ENCODE measurements around the gene KCND2. TPM values are rescaled to one million over a fixed set of nuclear protein-coding genes. Genes with fewer than 3 reads are reported as not detected.
"Not testable (repeated sequence)": the region's sequence is repeated elsewhere in the genome, so short reads cannot be mapped to it uniquely, and the experiment has no call there.

KCND2 gene
- total RNA-seq, 1 donor from 2014 or later, result 0.12 TPM

DNA sequence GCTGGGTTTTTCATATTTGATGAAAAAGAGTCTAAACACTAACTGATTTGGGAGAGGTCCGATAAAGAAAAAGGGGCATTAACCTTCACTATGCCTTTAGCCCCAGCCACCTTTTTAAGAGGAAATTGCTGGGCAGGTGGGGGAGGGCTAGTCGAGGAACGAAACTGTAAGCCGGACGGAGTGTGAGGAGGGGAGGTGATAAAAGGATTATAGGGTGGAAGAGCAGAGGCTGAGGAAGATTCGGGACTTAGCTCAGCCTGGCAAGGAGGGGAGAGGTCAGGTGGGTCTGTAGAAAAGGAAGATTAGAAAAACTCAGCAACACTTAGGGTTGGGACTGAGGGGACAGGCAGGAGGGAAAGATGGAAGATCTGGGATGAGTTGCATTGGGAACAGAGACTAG lies 508.0 kb downstream of the KCND2 start:
- no peak for DNase-seq (ENCODE audit: low read depth)
- TF ChIP-seq, protein P1, sequence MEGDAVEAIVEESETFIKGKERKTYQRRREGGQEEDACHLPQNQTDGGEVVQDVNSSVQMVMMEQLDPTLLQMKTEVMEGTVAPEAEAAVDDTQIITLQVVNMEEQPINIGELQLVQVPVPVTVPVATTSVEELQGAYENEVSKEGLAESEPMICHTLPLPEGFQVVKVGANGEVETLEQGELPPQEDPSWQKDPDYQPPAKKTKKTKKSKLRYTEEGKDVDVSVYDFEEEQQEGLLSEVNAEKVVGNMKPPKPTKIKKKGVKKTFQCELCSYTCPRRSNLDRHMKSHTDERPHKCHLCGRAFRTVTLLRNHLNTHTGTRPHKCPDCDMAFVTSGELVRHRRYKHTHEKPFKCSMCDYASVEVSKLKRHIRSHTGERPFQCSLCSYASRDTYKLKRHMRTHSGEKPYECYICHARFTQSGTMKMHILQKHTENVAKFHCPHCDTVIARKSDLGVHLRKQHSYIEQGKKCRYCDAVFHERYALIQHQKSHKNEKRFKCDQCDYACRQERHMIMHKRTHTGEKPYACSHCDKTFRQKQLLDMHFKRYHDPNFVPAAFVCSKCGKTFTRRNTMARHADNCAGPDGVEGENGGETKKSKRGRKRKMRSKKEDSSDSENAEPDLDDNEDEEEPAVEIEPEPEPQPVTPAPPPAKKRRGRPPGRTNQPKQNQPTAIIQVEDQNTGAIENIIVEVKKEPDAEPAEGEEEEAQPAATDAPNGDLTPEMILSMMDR (conservative IDR thresholded peaks at IDR 0.05; ENCODE audit: low read depth, low read length), result no peak
- H3K4me3 ChIP-seq (ENCODE audit: low read depth, low read length), result no peak overlapping the region

- DNase-seq (ENCODE audit: low read depth); H3K4me3 ChIP-seq (ENCODE audit: low read depth, low read length): not testable (repeated sequence)
Measured at GRCh38 chr7:120781924-120782323, 508.9 kb downstream of the KCND2 start.

GRCh38 chr7:120783273-120783672 lies 510.3 kb downstream of the KCND2 start:
- no peak overlapping the region for H3K4me3 ChIP-seq (ENCODE audit: low read depth, low read length)

DNA sequence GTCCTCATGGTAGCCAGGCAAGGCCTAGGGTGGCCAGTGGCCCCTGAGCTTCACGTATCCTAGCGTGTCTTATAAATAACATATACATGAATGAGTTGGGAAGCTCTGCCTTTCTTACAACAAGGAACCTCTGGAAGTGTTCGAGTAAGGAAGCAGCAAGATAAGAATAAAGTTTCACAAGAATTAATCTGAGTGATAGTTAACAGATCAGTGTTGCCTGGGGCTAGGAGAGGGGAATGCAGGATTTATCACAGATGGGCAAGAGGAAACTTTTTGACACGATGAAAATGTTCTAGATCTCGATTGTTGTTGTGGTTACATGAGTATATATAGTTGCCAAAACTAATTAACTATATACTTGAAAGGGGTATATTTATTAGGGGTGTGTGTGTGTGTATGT lies 510.7 kb downstream of the KCND2 start:
- DNase-seq (ENCODE audit: low read depth), result no peak
- TF ChIP-seq, protein P1 (conservative IDR thresholded peaks at IDR 0.05; ENCODE audit: low read depth, low read length), result no peak
- no peak overlapping the region for H3K4me3 ChIP-seq (ENCODE audit: low read depth, low read length)

More at GRCh38 chr7:120783273-120783672, 510.3 kb downstream of the KCND2 start:
- TF ChIP-seq, protein P1 (conservative IDR thresholded peaks at IDR 0.05; ENCODE audit: low read depth, low read length), result no peak
- DNase-seq (ENCODE audit: low read depth), result no peak

- TF ChIP-seq, protein P1 (conservative IDR thresholded peaks at IDR 0.05; ENCODE audit: low read depth, low read length), result no peak
- no peak overlapping the region for H3K4me3 ChIP-seq (ENCODE audit: low read depth, low read length)
- no peak for DNase-seq (ENCODE audit: low read depth)
Measured at GRCh38 chr7:120785095-120785494, 512.1 kb downstream of the KCND2 start.

DNA sequence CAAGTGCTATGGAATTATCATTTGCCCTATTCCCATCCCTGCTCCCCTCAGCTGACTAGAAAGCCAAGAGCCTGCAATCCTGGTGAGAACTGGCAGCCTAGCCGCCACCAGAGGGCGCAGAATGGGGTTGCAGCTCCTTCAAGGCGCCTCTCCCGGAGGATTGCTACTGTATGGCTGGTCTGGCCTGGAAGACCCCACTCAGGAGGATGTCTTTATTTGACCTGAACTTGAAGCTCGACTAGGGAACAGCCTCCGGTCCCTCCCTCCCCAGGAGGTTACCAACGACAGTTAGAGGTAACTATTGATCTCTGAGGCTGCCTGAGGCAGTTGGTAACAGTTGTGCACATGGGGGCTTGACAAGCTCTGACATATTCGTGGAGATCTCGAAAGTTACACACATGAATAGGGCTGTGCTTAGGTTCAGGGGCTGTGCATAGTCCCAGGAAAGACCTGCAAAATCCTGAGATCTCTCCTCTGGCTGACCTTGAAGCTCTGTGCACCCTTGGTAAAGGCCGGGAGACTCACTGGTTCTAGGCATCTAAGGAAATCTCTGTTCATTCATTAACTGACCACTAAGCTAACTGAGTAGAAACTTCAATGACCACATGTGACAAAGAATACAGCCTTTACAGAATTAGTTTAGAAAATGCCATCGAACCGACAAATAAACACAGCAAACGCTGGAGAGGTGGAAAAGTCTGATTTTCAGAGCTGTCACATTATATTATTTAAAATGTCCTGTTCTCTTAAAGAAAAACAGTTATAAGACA lies 519.3 kb downstream of the KCND2 start:
- peak; percentile 74 for DNase-seq (ENCODE audit: low read depth)
- H3K4me3 ChIP-seq (ENCODE audit: low read depth, low read length), result peak overlapping the region; percentile 21
- TF ChIP-seq, protein P1 (conservative IDR thresholded peaks at IDR 0.05; ENCODE audit: low read depth, low read length), result peak; percentile 99

GRCh38 chr7:120792861-120793130 lies 519.8 kb downstream of the KCND2 start:
- TF ChIP-seq, protein P1 (conservative IDR thresholded peaks at IDR 0.05; ENCODE audit: low read depth, low read length), result no peak
- peak overlapping the region; percentile 21 for H3K4me3 ChIP-seq (ENCODE audit: low read depth, low read length)
- DNase-seq (ENCODE audit: low read depth), result no peak

Data from epithelial cell of proximal tubule (primary cell).